Hepatic stellate cell (primary cell): ENCODE results near the gene SUFU.
A peak's percentile ranks its signal among the peaks of the same experiment; 100 is the strongest.

ENCODE experiments used
- DNase-seq: peaks from one replicate; pipeline ENCODE4 v3.0.0; 2011; ENCODE audit warnings: low spot score

Gene SUFU

DNA sequence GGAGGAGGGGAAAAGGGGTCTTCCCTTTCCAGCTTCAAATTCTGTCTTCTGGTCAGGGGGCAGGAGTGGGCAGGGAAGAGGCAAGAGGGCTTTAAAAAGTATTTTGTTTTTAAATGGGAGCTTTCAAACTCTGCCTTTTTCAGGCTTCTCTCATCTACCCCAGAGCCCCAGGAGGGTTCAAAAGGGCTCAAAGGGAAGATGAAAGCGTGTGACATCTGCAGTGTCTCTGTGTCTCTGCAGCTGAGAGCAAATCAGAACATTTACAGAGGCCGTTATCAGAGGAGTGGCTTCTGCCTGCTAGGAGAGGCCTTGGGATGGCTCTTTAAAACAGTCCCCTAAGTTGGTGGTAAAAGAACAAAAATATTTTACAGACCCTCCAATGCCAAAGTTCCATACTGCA is 170.8 kb downstream of the SUFU start:
- no peak for DNase-seq

DNA sequence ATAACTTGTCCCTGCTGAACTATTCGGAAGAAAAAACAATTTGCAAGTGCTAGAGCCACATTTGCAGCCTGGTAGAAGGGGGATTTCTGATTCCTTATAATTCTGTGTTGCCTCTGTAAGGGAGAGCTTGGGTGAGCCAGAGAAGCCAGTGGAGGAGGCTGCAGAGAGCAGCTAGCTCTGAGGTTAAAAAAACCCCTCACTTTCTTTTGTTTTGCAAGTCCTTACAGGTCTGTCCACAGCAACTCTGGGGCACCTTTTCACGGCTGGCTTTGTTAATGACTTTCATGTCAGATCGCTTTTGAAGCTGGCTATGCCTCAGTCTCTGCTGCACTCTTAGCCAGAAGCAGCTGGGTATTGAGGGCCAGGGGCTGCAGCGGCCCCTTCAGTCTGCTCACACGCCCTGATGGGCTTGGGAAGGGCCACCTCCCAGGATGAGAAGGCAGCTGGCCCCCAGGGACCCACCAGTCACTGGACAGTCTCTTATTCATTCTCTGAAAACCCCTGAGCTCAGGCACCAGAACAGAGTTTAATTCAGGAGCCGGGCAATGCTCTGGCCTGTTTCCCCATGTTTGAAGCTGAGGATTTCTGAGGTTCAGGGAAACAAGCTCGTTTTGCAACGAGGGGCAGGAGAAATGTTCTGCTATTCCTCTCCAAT is 171.4 kb downstream of the SUFU start:
- no peak for DNase-seq

DNA sequence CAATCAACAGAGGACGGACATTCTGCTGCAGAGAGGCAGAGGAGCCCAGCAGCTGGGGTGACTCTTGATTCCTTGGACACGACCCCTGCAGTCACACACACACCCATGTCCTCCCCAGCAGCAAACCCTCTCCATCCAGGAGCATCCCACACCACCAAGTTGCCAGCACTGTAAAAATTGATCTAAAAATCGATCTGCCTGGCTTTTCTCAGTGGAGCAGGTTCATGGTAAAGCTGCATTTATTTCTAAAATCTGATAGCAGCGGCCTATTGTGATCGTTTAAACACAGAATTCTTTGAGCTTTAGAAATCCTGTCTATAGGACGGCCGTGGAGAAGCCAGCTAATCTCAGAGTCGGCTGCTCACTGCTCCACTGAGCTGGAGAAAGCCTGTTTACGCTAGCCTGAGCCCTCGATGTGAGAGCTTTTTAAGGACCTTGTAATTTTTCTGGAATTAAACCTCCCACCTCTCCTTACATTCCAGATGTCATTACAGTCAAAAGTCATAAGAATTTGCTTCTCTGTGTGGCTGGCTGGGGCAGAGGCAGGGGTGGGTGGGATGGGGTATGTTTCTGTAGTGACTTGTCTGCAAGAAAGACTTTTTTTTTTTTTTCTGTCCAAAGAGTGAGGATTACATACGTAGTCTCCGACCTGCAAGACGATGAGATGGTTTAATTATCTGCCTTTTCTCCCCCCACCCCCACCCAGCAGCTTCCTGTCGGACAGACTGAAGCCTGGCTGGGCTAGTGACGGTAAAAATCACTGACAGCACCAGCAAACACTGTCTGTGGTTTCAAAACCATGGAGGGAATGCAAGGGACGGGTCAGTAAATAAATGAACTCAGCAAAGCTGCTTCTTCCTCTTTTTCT is 172.1 kb downstream of the SUFU start:
- DNase-seq, result peak; percentile 83

DNA sequence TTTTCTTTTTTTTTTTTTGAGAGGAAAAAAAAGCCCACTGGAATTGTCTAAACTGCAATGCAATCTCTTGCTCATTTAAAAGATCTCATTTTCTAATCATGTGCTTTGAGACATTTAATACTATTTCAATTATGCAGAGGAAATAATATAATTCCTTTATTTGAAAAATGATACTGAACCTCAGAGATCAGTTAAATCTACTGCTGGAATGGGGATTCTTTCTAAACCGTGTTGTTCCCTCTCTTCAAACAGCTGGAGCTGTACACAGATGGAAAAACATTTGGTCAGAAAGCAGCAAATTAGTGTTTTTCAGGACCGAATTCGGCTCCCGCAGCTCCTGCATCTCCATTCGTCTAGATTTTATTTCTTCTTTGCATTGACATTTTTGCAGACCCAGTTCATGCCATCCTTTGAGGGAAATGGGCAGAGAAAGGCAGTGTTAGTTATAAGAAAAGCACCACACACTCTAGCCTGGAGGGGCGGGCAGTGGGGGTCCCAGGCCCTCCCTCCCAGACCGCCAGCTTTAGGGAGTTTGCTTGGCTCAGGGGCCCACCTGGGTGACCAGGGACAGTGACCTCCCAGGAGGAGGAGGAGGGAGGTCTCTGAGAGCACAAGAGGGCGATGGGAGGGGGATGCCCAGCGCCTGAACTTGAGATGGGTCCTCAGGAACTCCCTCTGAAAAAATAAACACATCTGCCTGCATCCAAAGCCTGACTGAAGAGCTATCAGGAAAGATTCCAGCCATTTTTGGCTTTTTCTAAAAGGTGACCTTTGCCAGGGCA is 173.0 kb downstream of the SUFU start:
- no peak for DNase-seq

DNA sequence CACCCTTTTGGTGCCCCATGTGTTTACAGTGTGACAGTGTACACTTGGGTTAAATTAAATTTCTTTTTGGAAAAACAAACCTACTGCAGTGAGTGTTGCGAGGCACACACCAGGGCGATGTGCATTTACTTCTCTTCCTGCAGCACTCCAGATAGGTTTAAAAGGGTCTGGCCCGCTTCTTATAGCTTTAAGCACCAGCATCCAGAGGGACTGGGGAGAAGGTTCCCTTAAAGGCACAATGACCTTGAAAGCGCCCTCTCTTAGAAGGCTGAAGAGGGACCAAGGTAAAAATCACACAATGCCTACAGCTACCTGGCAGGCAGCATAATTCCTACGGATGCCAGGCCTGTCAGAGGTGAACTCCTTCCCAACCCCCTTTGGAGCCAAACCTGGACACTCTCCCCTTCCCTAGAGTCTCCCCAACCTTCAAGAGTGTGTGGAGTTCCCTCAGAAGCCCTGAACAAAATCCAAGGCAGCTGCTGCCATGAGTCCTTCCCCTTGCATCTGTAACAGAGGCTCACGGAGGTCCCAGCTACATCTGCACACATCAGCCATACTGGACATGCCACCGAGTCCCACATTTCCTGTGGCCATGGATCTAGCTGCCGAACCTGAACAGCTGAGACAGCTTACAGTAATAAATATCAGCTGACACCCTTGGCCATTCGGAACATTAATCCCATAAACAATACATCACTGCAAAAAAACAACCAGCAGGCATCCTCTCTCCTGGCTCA is 173.7 kb downstream of the SUFU start:
- no peak for DNase-seq

DNA sequence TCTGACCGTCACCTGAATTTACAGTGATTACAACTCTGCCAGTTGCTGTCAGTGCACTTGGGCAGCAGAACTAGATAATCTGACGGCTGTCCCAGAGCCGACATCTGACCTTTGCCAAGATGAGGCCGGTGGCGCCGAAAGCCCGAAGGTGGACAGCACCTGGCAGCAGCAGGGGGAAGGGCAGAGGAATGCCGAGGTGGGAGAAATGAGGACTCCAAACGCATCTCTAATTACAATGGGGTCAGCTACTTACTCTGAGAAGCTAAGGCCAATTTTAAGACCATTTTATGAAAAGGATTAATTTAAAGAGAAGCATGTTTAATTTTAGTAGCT is 174.3 kb downstream of the SUFU start:
- no peak for DNase-seq

DNA sequence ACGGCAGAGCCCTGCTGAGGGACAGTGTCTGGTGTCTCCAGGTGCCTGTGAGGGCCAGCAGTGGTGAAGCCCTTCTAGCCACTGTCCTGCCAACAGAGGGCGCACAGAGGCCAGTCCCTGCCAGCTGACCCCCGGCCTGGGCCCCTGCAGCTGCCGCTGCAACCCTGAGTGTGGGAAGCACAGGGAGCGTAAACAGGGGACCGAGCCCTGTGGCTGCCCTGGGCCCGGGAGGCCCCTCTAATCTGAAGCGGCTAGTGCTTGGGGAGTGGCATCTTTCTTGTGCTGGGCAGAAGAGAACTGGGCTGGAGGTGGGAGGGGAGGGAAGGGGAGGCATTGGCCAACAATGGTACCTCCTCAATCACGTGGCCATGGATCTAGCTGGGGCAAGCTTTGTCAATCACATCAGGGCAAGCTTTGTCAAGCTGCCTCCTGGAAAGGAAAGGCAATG is 175.1 kb downstream of the SUFU start:
- peak; percentile 68 for DNase-seq

DNA sequence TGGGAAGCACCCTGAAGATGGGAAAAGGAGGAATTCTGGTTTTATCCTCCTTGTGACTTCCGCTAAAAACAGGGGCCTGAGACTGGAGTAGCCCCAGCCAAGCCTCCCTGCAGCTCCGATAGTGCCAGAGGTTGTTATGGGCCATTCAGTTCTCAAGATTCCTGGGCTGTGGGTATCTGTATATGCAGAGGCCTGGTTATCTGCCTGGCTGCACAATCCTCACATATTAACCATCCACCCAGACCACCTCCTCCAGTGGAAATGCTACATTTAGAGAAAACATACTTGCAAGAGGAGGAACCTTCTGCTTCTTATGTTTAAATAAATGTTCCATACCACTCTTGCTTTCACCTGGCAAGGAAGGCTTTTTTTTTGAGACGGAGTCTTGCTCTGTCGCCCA is 175.8 kb downstream of the SUFU start:
- no peak for DNase-seq

DNA sequence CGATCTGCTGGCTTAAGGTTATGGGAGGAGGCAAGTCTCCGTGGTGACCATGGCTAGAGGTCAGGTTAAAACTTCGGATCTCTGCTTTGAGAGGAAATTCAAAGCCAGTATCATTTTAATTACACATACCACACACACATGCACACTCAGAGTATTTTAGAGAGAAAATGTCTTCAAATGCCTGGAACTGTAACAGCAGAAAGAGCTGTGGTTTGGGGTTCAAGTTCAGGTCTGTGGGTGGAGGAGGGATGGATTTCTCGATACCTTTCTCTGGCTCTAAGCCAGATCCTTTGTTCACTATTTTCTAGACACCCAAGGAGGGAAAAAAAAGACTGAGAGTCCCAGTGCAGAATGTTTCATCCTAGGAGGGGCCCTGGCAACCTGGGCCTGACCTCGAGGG is 177.9 kb downstream of the SUFU start:
- no peak for DNase-seq

DNA sequence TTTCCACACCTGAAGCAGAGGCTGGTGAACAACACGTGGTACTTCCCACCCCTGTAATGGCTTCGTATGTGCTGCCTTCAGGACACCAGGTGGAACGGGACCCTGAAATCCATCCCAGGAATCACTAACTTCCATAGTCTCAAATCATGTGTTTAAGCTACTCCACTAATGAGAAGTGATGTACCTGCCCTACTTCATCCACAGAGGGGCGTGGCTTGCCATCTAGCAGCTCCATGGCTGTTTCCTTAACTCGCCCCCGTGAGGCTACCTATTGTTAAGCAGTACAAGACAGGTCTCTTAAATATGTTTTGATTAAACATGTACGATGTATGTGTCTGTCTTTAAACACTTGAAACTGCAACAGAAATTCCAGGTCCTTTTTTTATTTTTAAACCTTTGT is 178.6 kb downstream of the SUFU start:
- no peak for DNase-seq

DNA sequence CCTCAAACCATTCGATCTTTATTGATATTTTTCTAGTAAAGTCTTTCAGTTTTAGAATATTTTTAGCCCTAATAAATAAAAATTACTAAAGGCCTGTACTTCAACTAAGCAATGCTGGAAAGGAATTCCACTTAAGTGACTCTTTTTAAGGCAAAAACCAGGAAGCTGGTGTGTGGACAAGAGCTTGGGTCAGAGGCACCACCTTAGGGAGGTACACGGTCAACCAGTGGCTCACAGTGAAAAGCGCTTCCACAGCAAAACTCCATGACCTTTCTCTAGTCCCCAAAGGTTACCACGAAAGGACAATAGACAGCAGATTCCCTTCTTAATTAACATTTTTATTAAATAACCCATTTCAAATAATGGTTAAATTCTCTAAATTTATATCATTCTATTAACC is 179.2 kb downstream of the SUFU start:
- DNase-seq, result no peak
